DOHH2 (cell line): Measurements from ENCODE around the gene MGMT.

Source experiments
- H3F3A ChIP-seq: fragments of 200-600 bp; sonication (generic), shearing (Covaris generic); 2 replicates; pipeline ENCODE4 v1.6.0; 2016; ENCODE audit warnings: antibody characterized with exemption, mild to moderate bottlenecking; ENCODE audit not compliant: control insufficient read depth, insufficient read depth
- H3K27ac ChIP-seq: fragments of 200-600 bp; sonication (generic); 2 replicates; pipeline ENCODE4 v1.5.1; 2014; ENCODE audit warnings: low read depth, mild to moderate bottlenecking, low read length, moderate library complexity
- H3K27me3 ChIP-seq: fragments of 200-600 bp; sonication (generic); 2 replicates; pipeline ENCODE4 v1.6.1; 2014; ENCODE audit warnings: mild to moderate bottlenecking, low read length, mixed read lengths; ENCODE audit not compliant: control insufficient read depth
- H3K36me3 ChIP-seq: fragments of 200-600 bp; sonication (generic); 2 replicates; pipeline ENCODE4 v1.6.1; 2014; ENCODE audit warnings: mild to moderate bottlenecking, low read length, moderate library complexity, mixed read lengths; ENCODE audit not compliant: control insufficient read depth
- H3K4me1 ChIP-seq: fragments of 200-600 bp; sonication (generic); 2 replicates; pipeline ENCODE4 v1.6.1; 2014; ENCODE audit warnings: mild to moderate bottlenecking, low read length, mixed read lengths; ENCODE audit not compliant: control insufficient read depth
- H3K4me2 ChIP-seq: fragments of 200-600 bp; sonication (generic); 2 replicates; pipeline ENCODE4 v1.6.0; 2014; ENCODE audit warnings: mild to moderate bottlenecking, low read length, moderate library complexity
- H3K4me3 ChIP-seq: fragments of 200-600 bp; sonication (generic); 2 replicates; pipeline ENCODE4 v1.5.1; 2014; ENCODE audit warnings: mild to moderate bottlenecking, low read length, mixed read lengths
- H3K79me2 ChIP-seq: fragments of 200-600 bp; sonication (generic); 2 replicates; pipeline ENCODE4 v1.6.1; 2014; ENCODE audit warnings: mild to moderate bottlenecking, low read length, mixed read lengths; ENCODE audit not compliant: control insufficient read depth
- H3K9me2 ChIP-seq: fragments of 200-600 bp; sonication (generic); replicated peaks from 2 replicates; pipeline ENCODE4 v1.6.1; 2014; ENCODE audit warnings: mild to moderate bottlenecking, low read length, mixed read lengths; ENCODE audit not compliant: control insufficient read depth
- H3K9me3 ChIP-seq: fragments of 200-600 bp; sonication (generic); 2 replicates; pipeline ENCODE4 v1.6.1; 2014; ENCODE audit warnings: antibody characterized with exemption, low read length, mixed read lengths; ENCODE audit not compliant: control insufficient read depth, insufficient read depth
- H4K20me1 ChIP-seq: fragments of 200-600 bp; sonication (generic); 2 replicates; pipeline ENCODE4 v1.6.0; 2014; ENCODE audit warnings: low read depth, mild to moderate bottlenecking, antibody characterized with exemption, low read length, moderate library complexity; ENCODE audit not compliant: control insufficient read depth, insufficient read depth
- EZH2phosphoT487 ChIP-seq: fragments of 200-600 bp; sonication (generic); IDR thresholded peaks from 2 replicates; pipeline ENCODE4 v1.6.1; 2017; ENCODE audit warnings: borderline replicate concordance, mild to moderate bottlenecking, antibody characterized with exemption, low read length, moderate library complexity, mixed read lengths
- TF ChIP-seq, protein P1 (sequence below): fragments of 200-600 bp; sonication (generic); IDR thresholded peaks from one replicate; pipeline ENCODE4 v1.5.1; 2014; ENCODE audit warnings: antibody characterized with exemption, mild to moderate bottlenecking, low read depth, low read length; ENCODE audit not compliant: poor library complexity, severe bottlenecking

The MGMT gene

DNA sequence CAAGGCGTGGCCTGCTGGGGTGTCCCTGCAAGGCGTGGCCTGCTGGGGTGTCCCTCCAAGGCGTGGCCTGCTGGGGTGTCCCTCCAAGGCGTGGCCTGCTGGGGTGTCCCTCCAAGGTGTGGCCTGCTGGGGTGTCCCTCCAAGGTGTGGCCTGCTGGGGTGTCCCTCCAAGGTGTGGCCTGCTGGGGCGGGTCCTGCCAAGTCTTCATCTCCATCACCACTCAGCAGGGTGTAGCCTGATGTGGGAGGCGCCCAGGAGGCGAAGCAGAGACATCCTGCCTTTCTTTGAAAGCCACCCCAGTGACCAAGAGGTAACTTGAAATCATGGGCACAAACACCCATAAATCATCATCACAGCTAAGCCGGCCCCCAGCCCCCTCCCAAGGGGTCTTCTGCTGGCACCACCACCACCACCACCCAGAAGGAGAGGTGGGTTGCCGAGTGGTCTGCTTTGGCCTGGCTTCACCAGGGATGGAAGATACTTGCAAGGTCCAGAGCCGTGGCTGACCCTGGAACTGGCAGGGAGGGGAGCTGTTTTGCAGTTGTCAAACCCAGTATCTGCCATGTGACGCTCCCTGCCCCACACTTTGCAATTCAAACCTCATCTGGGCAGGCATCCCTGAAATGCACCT lies 306.4 kb downstream of the MGMT start:
- Histone ChIP-seq H4K20me1 (no peaks in the 10 kb centered on the region), H3K27ac (no peak overlapping the region), H3K4me2 (no peak overlapping the region), H3K27me3 (no peaks in the 10 kb centered on the region), H3K4me3 (no peak overlapping the region), H3K9me3 (no peaks in the 10 kb centered on the region), H3K9me2 (no peaks in the 10 kb centered on the region), H3K36me3 (no peaks in the 10 kb centered on the region), H3K79me2 (no peaks in the 10 kb centered on the region), H3F3A (no peaks in the 10 kb centered on the region), H3K4me1 (no peaks in the 10 kb centered on the region)
- no peak for TF ChIP-seq EZH2phosphoT487
- TF ChIP-seq, protein P1, sequence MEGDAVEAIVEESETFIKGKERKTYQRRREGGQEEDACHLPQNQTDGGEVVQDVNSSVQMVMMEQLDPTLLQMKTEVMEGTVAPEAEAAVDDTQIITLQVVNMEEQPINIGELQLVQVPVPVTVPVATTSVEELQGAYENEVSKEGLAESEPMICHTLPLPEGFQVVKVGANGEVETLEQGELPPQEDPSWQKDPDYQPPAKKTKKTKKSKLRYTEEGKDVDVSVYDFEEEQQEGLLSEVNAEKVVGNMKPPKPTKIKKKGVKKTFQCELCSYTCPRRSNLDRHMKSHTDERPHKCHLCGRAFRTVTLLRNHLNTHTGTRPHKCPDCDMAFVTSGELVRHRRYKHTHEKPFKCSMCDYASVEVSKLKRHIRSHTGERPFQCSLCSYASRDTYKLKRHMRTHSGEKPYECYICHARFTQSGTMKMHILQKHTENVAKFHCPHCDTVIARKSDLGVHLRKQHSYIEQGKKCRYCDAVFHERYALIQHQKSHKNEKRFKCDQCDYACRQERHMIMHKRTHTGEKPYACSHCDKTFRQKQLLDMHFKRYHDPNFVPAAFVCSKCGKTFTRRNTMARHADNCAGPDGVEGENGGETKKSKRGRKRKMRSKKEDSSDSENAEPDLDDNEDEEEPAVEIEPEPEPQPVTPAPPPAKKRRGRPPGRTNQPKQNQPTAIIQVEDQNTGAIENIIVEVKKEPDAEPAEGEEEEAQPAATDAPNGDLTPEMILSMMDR: no peak

DNA sequence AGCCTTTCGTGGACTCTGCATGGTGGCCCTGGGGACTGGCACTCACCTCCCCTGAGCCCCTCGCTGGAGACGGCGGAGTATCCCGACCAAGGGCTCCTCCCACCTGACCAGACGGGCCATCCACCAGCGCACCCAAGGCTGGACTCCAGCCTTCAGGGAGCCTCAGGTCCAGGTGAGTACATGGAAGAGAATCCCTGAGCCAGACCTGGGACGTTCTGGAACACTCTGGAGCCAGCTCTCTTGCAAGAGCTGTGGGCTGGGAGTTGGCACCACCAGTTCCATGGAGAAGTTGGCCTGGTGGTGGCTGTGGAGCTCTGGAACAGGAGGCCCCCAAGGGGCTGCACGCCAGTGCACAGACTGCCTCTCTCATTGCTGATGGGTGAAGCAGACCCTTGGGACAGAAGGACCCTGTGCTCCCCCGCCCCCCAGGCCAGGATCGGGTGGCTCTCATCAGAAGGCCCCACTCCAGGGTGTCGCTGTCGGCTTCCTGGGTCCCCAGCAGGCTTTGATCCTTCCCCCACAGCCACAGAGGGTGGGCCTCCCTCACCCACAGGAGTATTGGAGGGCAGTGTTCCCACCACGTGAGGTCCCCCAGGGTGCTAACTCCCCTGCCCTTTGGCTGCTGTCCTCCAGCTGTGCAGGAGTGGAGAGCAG lies 307.2 kb downstream of the MGMT start:
- Histone ChIP-seq H3K27ac (no peak overlapping the region), H3K9me3 (no peaks in the 10 kb centered on the region), H3K27me3 (no peaks in the 10 kb centered on the region), H3F3A (no peaks in the 10 kb centered on the region), H3K9me2 (no peaks in the 10 kb centered on the region), H4K20me1 (no peaks in the 10 kb centered on the region), H3K4me3 (no peak overlapping the region), H3K4me1 (no peaks in the 10 kb centered on the region), H3K4me2 (no peak overlapping the region), H3K79me2 (no peaks in the 10 kb centered on the region), H3K36me3 (no peaks in the 10 kb centered on the region)
- TF ChIP-seq, protein P1: no peak
- no peak for TF ChIP-seq EZH2phosphoT487

DNA sequence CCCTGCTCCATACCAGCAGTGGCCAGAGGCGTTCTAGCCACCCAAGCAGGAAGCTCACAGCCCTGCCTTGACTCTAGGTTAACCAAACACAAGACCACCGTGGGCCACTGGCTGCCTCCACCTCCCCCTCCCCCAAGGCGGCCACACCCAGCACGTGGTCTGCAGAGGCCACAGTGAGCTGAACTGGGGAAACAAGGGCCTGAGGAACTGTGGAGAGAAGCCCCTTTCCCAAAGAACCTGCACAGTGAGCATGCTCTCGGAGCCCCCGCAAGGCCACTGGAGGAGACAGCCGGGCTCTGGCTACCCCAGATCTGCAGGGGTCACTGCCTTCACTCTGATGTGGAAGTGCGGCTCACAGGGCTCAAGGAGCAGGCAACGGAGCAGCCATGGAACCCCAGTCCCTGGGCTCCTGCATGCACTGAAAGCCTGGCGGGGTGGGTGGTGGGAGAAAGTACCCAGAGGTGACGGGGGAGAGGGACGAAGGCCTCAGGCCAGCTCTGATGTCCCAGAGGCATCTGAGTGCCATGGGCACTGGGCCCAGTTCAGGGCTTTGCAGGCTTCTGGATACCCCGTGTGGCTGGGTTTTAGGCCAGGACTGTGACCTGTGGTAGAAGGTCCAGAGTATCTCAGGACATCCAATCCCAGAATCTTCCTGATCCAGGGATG lies 307.8 kb downstream of the MGMT start:
- Histone ChIP-seq H3K79me2 (no peaks in the 10 kb centered on the region), H3K9me3 (no peaks in the 10 kb centered on the region), H3K9me2 (no peaks in the 10 kb centered on the region), H3K27ac (no peak overlapping the region), H3K4me1 (no peaks in the 10 kb centered on the region), H3K36me3 (no peaks in the 10 kb centered on the region), H4K20me1 (no peaks in the 10 kb centered on the region), H3K27me3 (no peaks in the 10 kb centered on the region), H3K4me3 (no peak overlapping the region), H3K4me2 (no peak overlapping the region), H3F3A (no peaks in the 10 kb centered on the region)
- TF ChIP-seq, protein P1: no peak
- TF ChIP-seq EZH2phosphoT487: no peak
